WTC11 (cell line): ENCODE data around the gene RPL9.

ENCODE experiments used
- CBFB ChIP-seq: sonication (generic); formaldehyde crosslinking; IDR thresholded peaks from 2 replicates; pipeline ENCODE4 v1.8.1; 2022; ENCODE audit warnings: mild to moderate bottlenecking, low read depth, missing genetic modification reagents
- GABPB1 ChIP-seq: sonication (generic); formaldehyde crosslinking; IDR thresholded peaks from 2 replicates; pipeline ENCODE4 v1.8.1; 2023; ENCODE audit warnings: mild to moderate bottlenecking, missing genetic modification reagents
- GTF2I ChIP-seq: fragments of 250-450 bp; sonication (Bioruptor Pico); conservative IDR thresholded peaks from 2 replicates; pipeline ENCODE4 v1.4.0; 2021; ENCODE audit warnings: mild to moderate bottlenecking
- IRF2 ChIP-seq: sonication (generic); formaldehyde crosslinking; IDR thresholded peaks from 2 replicates; pipeline ENCODE4 v1.8.0; 2022; ENCODE audit warnings: low read depth, missing genetic modification reagents, borderline replicate concordance
- SP1 ChIP-seq: sonication (generic); formaldehyde crosslinking; conservative IDR thresholded peaks from 2 replicates; pipeline ENCODE4 v1.8.1; 2022; ENCODE audit warnings: missing genetic modification reagents
- ZNF219 ChIP-seq: sonication (generic); formaldehyde crosslinking; IDR thresholded peaks from 2 replicates; pipeline ENCODE4 v1.8.0; 2023; ENCODE audit warnings: missing genetic modification reagents, mild to moderate bottlenecking, borderline replicate concordance
- ZNF232 ChIP-seq: sonication (generic); formaldehyde crosslinking; IDR thresholded peaks from 2 replicates; pipeline ENCODE4 v1.8.0; 2022; ENCODE audit warnings: mild to moderate bottlenecking, missing genetic modification reagents
- ZNF263 ChIP-seq: sonication (generic); formaldehyde crosslinking; IDR thresholded peaks from 2 replicates; pipeline ENCODE4 v1.8.1; 2022; ENCODE audit warnings: low read depth, mild to moderate bottlenecking, moderate library complexity, missing genetic modification reagents
- TF ChIP-seq, protein P1 (sequence below): fragments of 200-600 bp; IDR thresholded peaks from 2 replicates; pipeline ENCODE4 v1.8.0; 2022; ENCODE audit warnings: antibody characterized with exemption
- TF ChIP-seq, protein P2 (sequence below): sonication (generic); formaldehyde crosslinking; IDR thresholded peaks from 2 replicates; pipeline ENCODE4 v1.8.0; 2022; ENCODE audit warnings: mild to moderate bottlenecking, missing genetic modification reagents
- TF ChIP-seq, protein P3 (sequence below): sonication (generic); formaldehyde crosslinking; IDR thresholded peaks from 2 replicates; pipeline ENCODE4 v1.8.1; 2022; ENCODE audit warnings: low read depth, missing genetic modification reagents, borderline replicate concordance
- TF ChIP-seq, protein P4 (sequence below): sonication (generic); formaldehyde crosslinking; IDR thresholded peaks from 2 replicates; pipeline ENCODE4 v1.8.1; 2023; ENCODE audit warnings: mild to moderate bottlenecking, missing genetic modification reagents, moderate library complexity

DNA sequence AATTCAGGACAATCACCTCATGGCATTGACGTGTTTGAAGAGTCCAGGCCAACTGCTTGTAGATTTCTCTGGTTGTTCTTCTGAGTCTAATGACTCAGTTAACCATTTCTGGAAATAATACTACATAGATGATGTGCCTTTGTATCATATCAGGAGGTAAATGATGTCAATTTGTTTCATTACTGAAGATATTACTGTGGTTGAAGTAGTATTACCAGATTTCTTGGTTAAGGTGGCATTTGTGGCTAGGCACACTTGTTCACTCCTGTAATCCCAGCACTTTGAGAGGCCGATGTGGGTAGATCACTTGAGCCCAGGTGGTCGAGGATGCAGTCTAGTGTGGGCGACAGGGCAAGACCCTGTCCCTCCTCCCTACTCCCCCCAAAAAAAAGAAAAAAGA is 15.7 kb downstream of the RPL9 start:
- TF ChIP-seq GABPB1 (CRISPR knock-in tag): no peak
- TF ChIP-seq, protein P1, sequence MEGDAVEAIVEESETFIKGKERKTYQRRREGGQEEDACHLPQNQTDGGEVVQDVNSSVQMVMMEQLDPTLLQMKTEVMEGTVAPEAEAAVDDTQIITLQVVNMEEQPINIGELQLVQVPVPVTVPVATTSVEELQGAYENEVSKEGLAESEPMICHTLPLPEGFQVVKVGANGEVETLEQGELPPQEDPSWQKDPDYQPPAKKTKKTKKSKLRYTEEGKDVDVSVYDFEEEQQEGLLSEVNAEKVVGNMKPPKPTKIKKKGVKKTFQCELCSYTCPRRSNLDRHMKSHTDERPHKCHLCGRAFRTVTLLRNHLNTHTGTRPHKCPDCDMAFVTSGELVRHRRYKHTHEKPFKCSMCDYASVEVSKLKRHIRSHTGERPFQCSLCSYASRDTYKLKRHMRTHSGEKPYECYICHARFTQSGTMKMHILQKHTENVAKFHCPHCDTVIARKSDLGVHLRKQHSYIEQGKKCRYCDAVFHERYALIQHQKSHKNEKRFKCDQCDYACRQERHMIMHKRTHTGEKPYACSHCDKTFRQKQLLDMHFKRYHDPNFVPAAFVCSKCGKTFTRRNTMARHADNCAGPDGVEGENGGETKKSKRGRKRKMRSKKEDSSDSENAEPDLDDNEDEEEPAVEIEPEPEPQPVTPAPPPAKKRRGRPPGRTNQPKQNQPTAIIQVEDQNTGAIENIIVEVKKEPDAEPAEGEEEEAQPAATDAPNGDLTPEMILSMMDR: no peak
- TF ChIP-seq ZNF219 (CRISPR knock-in tag): no peak
- no peak for TF ChIP-seq ZNF232 (CRISPR knock-in tag)
- no peak for TF ChIP-seq ZNF263
- TF ChIP-seq, protein P2, sequence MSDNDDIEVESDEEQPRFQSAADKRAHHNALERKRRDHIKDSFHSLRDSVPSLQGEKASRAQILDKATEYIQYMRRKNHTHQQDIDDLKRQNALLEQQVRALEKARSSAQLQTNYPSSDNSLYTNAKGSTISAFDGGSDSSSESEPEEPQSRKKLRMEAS: no peak
- no peak for TF ChIP-seq IRF2
- TF ChIP-seq, protein P3, sequence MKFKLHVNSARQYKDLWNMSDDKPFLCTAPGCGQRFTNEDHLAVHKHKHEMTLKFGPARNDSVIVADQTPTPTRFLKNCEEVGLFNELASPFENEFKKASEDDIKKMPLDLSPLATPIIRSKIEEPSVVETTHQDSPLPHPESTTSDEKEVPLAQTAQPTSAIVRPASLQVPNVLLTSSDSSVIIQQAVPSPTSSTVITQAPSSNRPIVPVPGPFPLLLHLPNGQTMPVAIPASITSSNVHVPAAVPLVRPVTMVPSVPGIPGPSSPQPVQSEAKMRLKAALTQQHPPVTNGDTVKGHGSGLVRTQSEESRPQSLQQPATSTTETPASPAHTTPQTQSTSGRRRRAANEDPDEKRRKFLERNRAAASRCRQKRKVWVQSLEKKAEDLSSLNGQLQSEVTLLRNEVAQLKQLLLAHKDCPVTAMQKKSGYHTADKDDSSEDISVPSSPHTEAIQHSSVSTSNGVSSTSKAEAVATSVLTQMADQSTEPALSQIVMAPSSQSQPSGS (CRISPR knock-in tag): no peak
- TF ChIP-seq SP1 (CRISPR knock-in tag): no peak
- TF ChIP-seq CBFB (CRISPR knock-in tag): no peak
- no peak for TF ChIP-seq GTF2I (CRISPR knock-in tag)
- TF ChIP-seq, protein P4, sequence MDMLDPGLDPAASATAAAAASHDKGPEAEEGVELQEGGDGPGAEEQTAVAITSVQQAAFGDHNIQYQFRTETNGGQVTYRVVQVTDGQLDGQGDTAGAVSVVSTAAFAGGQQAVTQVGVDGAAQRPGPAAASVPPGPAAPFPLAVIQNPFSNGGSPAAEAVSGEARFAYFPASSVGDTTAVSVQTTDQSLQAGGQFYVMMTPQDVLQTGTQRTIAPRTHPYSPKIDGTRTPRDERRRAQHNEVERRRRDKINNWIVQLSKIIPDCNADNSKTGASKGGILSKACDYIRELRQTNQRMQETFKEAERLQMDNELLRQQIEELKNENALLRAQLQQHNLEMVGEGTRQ (CRISPR knock-in tag): no peak
